GM23338 (cell line): ENCODE data around the gene FTHL17.

Experiments
- CTCF ChIP-seq, 2 experiments: fragments of 200-600 bp in 1 of 2; sonication (generic) in 1 of 2; conservative IDR thresholded peaks; 2 replicates each; pipeline versions ENCODE4 v1.5.1 to v1.6.1; 2016 to 2017; ENCODE audit warnings: antibody characterized with exemption in 2 of 2, low read depth in 2 of 2, mild to moderate bottlenecking in 2 of 2, moderate library complexity in 1 of 2
- EZH2 ChIP-seq: fragments of 200-600 bp; sonication (generic); IDR thresholded peaks from one replicate; pipeline ENCODE4 v1.8.0; 2017; ENCODE audit warnings: antibody characterized with exemption, mild to moderate bottlenecking, low read depth; ENCODE audit not compliant: unreplicated experiment

- TF ChIP-seq CTCF (conservative IDR thresholded peaks at IDR 0.05; ENCODE audit: low read depth in 2 of 2) = no peak
- no peak for TF ChIP-seq EZH2
These were observed 45.4 kb upstream of the FTHL17 start for GRCh38 chrX:31117266-31117665.
